BE2C (cell line): Measurements from ENCODE around the gene RNASET2.

ENCODE experiments used
- DNase-seq: peaks from one replicate; pipeline ENCODE4 v3.0.0-alpha.2; 2020
- H3K27me3 ChIP-seq: fragments of 250-450 bp; sonication (Bioruptor Pico); 2 replicates; pipeline ENCODE4 v1.5.1; 2020; ENCODE audit warnings: mild to moderate bottlenecking
- H3K36me3 ChIP-seq: fragments of 250-450 bp; sonication (Bioruptor Pico); 2 replicates; pipeline ENCODE4 v1.5.1; 2020; ENCODE audit warnings: mild to moderate bottlenecking
- H3K4me1 ChIP-seq: fragments of 250-450 bp; sonication (Bioruptor Pico); 2 replicates; pipeline ENCODE4 v1.5.1; 2020
- H3K4me3 ChIP-seq: 2 replicates; pipeline ENCODE4 v1.5.1; 2011; ENCODE audit warnings: low read depth, low read length
- H3K9me3 ChIP-seq: fragments of 250-450 bp; sonication (Bioruptor Pico); 2 replicates; pipeline ENCODE4 v1.5.1; 2020
- TF ChIP-seq, protein P1 (sequence below): IDR thresholded peaks from 2 replicates; pipeline ENCODE4 v1.5.1; 2012; ENCODE audit warnings: mild to moderate bottlenecking, low read depth, low read length

The RNASET2 gene

DNA sequence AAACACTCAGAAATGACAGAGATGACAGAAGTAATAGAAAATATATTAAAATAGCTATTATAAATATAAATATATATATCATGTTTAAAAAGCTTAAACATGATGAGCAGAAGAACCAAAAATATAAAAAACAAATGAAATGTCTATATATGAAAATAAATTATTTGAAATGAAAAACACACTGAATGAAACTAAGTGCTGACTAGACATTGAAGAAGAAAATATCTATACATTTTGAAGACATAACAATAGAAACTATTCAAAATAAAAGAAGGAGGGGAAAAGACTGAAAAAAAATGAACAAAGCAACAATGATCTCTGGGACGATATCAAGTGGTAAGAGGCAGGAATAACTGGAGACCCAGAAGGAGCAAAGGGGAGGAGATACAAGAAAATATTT lies 76.8 kb downstream of the RNASET2 start:
- Histone ChIP-seq H3K9me3 (no peaks in the 10 kb centered on the region), H3K4me1 (no peaks in the 10 kb centered on the region), H3K4me3 (no peak overlapping the region), H3K36me3 (no peaks in the 10 kb centered on the region), H3K27me3 (no peaks in the 10 kb centered on the region)
- TF ChIP-seq, protein P1, sequence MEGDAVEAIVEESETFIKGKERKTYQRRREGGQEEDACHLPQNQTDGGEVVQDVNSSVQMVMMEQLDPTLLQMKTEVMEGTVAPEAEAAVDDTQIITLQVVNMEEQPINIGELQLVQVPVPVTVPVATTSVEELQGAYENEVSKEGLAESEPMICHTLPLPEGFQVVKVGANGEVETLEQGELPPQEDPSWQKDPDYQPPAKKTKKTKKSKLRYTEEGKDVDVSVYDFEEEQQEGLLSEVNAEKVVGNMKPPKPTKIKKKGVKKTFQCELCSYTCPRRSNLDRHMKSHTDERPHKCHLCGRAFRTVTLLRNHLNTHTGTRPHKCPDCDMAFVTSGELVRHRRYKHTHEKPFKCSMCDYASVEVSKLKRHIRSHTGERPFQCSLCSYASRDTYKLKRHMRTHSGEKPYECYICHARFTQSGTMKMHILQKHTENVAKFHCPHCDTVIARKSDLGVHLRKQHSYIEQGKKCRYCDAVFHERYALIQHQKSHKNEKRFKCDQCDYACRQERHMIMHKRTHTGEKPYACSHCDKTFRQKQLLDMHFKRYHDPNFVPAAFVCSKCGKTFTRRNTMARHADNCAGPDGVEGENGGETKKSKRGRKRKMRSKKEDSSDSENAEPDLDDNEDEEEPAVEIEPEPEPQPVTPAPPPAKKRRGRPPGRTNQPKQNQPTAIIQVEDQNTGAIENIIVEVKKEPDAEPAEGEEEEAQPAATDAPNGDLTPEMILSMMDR, result no peak
- no peak for DNase-seq
